Effector memory CD8-positive, alpha-beta T cell (primary cell): ENCODE measurements around the gene PHF2.
"Not testable (repeated sequence)": the region's sequence is repeated elsewhere in the genome, so short reads cannot be mapped to it uniquely, and the experiment has no call there.

Source experiments
- ATAC-seq: fragments of 150-1000 bp; cut with Tn5 transposase; replicated peaks from 2 replicates; pipeline ENCODE4 v1.10.0; 2021; ENCODE audit warnings: mild to moderate bottlenecking, moderate library complexity
- DNase-seq, 3 experiments: peaks; one replicate each; pipeline ENCODE4 v3.0.0; 2021
- H3K27ac Mint-ChIP-seq, 2 donors: one replicate each; pipeline ENCODE4 v1.8.0; 2022; ENCODE audit warnings: mild to moderate bottlenecking in 2 of 2, mixed read lengths in 2 of 2, moderate library complexity in 2 of 2
- H3K27me3 Mint-ChIP-seq, 2 donors: one replicate each; pipeline ENCODE4 v1.8.0; 2022; ENCODE audit warnings: mixed read lengths in 2 of 2
- H3K36me3 Mint-ChIP-seq: one replicate; pipeline ENCODE4 v1.8.0; 2022; ENCODE audit warnings: mild to moderate bottlenecking, moderate library complexity, mixed read lengths; ENCODE audit not compliant: insufficient read depth
- H3K4me1 Mint-ChIP-seq, 2 donors: one replicate each; pipeline ENCODE4 v1.8.0; 2022; ENCODE audit warnings: low read depth in 2 of 2, mixed read lengths in 2 of 2
- H3K4me3 Mint-ChIP-seq, 2 donors: one replicate each; pipeline ENCODE4 v1.8.0; 2022; ENCODE audit warnings: mild to moderate bottlenecking in 2 of 2, mixed read lengths in 2 of 2, moderate library complexity in 2 of 2
- H3K9me3 Mint-ChIP-seq, 2 donors: one replicate each; pipeline ENCODE4 v1.8.0; 2022; ENCODE audit warnings: mixed read lengths in 2 of 2

The PHF2 gene

DNA sequence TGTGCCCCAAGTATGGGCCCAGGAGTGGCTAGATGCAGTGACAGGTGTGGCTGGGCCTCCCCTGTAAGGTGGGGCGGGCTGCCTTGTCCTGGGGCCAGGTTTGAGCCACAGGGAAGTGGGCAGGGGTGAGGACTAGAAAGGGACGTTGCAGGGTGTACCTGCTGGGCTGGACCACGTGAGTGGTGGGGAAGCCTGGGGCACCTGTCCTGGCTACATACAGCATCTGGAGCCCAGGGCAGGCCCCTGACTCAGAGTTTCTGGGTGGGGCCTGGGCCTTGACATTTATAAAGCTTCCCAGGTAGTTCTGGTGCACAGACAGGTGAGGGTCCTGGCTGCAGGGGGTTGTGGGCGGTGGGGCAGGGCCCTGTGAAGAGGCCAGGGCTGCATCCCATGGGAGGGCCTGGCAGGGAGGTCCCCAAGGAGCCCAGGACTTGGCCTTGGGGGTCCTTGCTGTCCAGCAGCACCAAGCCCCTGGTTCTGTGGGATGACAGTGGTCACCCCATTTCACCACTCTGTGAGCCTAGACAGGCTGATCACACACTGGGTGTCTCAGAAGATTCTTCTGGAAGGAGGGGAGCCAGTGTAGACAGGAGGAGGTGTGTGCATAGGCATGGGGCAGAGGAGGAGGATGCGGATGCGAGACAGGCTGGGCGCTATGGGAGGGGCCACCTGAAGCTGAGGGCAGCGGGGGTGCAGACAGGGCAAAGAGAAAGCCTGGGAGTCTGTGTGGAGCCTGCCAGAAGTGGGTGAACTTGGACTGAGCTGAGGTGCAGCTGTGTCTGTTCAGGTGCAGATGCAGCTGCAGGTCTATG is 94.0 kb downstream of the PHF2 start:
- H3K27me3 Mint-ChIP-seq, result no peaks in the 10 kb centered on the region
- ATAC-seq, result peak; percentile 22
- no peak for DNase-seq
- H3K9me3 Mint-ChIP-seq, result no peaks in the 10 kb centered on the region
- H3K36me3 Mint-ChIP-seq, result peaks cover 17% of the 10 kb centered on the region
- H3K27ac Mint-ChIP-seq, result peak overlapping the region in 1 of 2 donors; percentile 74
- H3K4me1 Mint-ChIP-seq, result peaks cover 0 to 3% of the 10 kb centered on the region in 2 donors
- no peak overlapping the region for H3K4me3 Mint-ChIP-seq

DNA sequence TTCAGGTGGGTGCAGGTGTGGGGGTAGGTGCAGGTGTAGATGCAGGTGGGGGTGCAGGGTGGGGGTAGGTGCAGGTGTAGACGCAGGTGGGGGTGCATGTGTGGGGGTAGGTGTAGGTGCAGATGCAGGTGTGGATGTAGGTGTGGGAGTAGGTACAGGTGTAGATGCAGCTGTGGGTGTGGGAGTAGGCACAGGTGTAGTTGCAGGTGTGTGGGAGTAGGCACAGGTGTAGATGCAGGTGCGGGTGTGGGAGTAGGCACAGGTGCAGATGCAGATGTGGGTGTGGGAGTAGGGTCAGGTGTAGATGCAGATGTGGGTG is 94.6 kb downstream of the PHF2 start:
- H3K27ac Mint-ChIP-seq, result peak overlapping the region in 1 of 2 donors; percentile 74
- ATAC-seq, result no peak

DNA sequence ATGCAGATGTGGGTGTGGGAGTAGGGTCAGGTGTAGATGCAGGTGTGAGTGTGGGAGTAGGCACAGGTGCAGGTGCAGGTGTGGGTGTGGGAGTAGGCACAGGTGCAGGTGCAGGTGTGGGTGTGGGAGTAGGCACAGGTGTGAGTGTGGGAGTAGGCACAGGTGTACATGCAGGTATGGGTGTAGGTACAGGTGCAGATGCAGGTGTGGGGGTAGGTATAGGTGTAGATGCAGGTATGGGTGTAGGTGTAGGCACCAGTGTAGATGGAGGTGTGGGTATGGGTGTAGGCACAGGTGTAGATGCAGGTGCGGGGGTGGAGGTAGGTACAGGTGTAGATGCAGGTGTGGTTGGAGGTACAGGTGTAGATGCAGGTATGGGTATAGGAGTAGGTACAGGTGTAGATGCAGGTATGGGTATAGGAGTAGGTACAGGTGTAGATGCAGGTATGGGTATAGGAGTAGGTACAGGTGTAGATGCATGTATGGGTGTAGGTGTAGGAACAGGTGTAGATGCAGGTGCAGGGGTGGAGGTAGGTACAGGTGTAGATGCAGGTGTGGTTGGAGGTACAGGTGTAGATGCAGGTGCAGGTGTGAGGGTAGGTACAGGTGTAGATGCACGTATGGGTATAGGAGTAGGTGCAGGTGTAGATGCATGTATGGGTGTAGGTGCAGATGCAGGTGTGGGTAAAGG is 96.1 kb downstream of the PHF2 start:
- not testable (repeated sequence) for DNase-seq, H3K27me3 Mint-ChIP-seq, H3K4me3 Mint-ChIP-seq, H3K9me3 Mint-ChIP-seq, ATAC-seq, H3K4me1 Mint-ChIP-seq
- Mint-ChIP-seq H3K36me3 (peaks cover 20% of the 10 kb centered on the region), H3K27ac (peak overlapping the region in 1 of 2 donors; percentile 14)

More for the DNA sequence above, 94.6 kb downstream of the PHF2 start:
- H3K27me3 Mint-ChIP-seq, result no peaks in the 10 kb centered on the region
- H3K4me1 Mint-ChIP-seq, result peaks cover 0 to 3% of the 10 kb centered on the region in 2 donors
- DNase-seq, result no peak
- H3K36me3 Mint-ChIP-seq, result peaks cover 20% of the 10 kb centered on the region
- H3K9me3 Mint-ChIP-seq, result no peaks in the 10 kb centered on the region
- H3K4me3 Mint-ChIP-seq, result no peak overlapping the region

DNA sequence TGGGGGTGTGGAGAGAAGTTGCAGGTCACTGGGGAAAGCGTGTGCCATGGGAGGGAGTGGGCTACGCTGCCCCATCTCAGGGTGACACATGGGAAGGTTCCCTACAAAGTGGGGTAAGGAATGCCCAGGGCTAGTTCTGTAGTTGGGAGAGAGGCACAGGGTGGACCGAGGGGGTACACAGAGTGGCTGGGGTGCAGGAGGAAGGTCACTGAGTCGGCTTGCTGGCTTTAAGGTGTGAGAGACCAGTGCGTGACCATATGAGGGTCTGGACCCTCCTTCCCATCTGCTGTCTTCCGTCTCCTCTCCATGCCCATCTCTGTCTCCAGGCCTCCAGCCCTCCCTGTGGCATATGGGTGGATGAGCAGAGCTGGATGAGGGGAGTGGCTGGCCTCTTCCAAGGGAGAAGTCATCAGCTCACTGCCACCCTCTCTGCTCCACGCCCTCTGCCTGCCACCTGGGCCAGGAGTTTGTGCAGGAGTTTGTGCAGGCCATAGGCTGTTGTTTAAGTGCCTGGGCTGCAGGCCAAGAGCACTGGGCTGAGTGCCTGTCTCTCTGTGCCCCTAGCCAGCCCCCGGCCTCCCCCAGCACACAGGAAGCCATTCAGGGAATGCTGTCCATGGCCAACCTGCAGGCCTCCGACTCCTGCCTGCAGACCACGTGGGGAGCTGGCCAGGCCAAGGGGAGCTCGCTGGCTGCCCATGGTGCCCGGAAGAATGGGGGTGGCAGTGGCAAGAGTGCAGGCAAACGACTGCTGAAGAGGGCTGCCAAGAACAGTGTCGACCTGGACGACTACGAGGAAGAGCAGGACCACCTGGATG is 96.8 kb downstream of the PHF2 start:
- no peak for DNase-seq
- peaks cover 25% of the 10 kb centered on the region for H3K36me3 Mint-ChIP-seq
- peak overlapping the region in 1 of 2 donors; percentile 14 for H3K27ac Mint-ChIP-seq
- H3K4me3 Mint-ChIP-seq, result no peak overlapping the region
- ATAC-seq, result no peak
- H3K9me3 Mint-ChIP-seq, result no peaks in the 10 kb centered on the region
- H3K4me1 Mint-ChIP-seq, result peaks cover 0 to 3% of the 10 kb centered on the region in 2 donors
- H3K27me3 Mint-ChIP-seq, result no peaks in the 10 kb centered on the region

DNA sequence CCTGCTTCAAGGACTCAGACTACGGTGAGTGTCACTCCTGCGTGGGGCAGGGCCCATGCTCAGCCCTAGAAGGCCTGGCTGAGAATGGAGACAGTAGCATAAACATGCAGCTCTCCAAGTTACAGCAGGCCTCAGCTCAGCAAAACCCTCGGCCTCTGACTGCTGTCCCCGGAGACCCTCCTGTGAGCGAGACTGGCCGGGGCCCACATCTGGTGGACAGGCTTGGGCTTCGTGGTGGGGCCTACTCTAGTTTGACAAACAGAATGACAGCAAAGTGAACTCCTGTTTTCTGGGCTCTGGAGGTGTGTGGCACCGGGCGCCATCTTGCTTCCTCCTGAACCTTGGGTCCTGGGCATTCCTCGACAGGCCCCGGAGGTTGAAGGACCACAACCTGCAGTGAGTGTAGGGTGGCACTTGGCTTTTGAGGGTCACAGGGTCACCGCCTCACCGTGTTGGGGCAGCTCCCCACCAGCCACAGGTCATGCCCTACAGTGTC is 97.5 kb downstream of the PHF2 start:
- no peak for ATAC-seq
- Mint-ChIP-seq H3K4me1 (peaks cover 0 to 3% of the 10 kb centered on the region in 2 donors), H3K36me3 (peaks cover 25% of the 10 kb centered on the region), H3K9me3 (no peaks in the 10 kb centered on the region), H3K4me3 (no peak overlapping the region), H3K27me3 (no peaks in the 10 kb centered on the region), H3K27ac (no peak overlapping the region)
- no peak for DNase-seq

GRCh38 chr9:93674580-93675335 is 98.4 kb downstream of the PHF2 start:
- Mint-ChIP-seq H3K27me3 (no peaks in the 10 kb centered on the region), H3K27ac (peak overlapping the region in 1 of 2 donors; percentile 29), H3K4me3 (no peak overlapping the region), H3K36me3 (peaks cover 25% of the 10 kb centered on the region), H3K9me3 (no peaks in the 10 kb centered on the region), H3K4me1 (peaks cover 0 to 1% of the 10 kb centered on the region in 2 donors)
- ATAC-seq (no peak), DNase-seq (no peak)

GRCh38 chr9:93675336-93676150 is 99.2 kb downstream of the PHF2 start:
- no peak overlapping the region for H3K4me3 Mint-ChIP-seq
- H3K27ac Mint-ChIP-seq, result peak overlapping the region in 1 of 2 donors; percentile 29
- no peak for DNase-seq
- no peak for ATAC-seq
- H3K27me3 Mint-ChIP-seq, result no peaks in the 10 kb centered on the region
- no peaks in the 10 kb centered on the region for H3K9me3 Mint-ChIP-seq
- peaks cover 21% of the 10 kb centered on the region for H3K36me3 Mint-ChIP-seq
- H3K4me1 Mint-ChIP-seq, result no peaks in the 10 kb centered on the region

DNA sequence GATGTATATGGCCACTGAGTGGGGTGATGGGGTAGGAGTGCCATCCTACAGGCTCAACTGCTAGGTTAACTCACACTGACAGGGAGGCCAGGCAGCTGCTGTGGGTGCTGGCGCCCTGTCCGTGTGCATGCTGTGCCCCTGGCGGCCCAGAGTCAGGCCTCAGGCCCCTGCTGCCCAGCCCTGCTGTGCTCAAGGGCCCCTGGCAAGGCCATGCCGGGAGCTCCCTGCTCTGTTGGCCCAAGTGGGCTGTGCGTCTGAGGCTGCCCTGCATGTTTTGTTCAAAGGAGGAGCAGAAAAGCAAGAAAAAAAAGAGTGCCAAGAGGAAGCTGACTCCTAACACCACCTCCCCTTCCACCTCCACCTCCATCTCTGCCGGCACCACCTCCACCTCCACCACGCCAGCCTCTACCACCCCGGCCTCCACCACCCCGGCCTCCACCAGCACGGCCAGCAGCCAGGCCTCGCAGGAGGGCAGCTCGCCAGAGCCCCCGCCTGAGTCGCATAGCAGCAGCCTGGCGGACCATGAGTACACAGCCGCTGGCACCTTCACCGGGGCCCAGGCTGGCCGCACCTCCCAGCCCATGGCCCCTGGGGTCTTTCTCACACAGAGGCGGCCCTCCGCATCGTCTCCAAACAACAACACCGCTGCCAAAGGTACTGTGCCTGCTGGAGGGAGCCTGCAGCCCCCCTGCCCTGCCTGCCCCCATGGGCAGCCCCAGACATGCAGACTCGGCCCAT is 100.1 kb downstream of the PHF2 start:
- ATAC-seq, result no peak
- peaks cover 17% of the 10 kb centered on the region for H3K36me3 Mint-ChIP-seq
- no peak for DNase-seq
- no peaks in the 10 kb centered on the region for H3K4me1 Mint-ChIP-seq
- no peak overlapping the region for H3K4me3 Mint-ChIP-seq
- no peak overlapping the region for H3K27ac Mint-ChIP-seq
- no peaks in the 10 kb centered on the region for H3K27me3 Mint-ChIP-seq
- no peaks in the 10 kb centered on the region for H3K9me3 Mint-ChIP-seq

- peaks cover 17% of the 10 kb centered on the region for H3K36me3 Mint-ChIP-seq
- DNase-seq (no peak), ATAC-seq (no peak)
- no peaks in the 10 kb centered on the region for H3K9me3 Mint-ChIP-seq
- peaks cover 3 to 4% of the 10 kb centered on the region in 2 donors for H3K4me1 Mint-ChIP-seq
- no peak overlapping the region for H3K27ac Mint-ChIP-seq
- H3K27me3 Mint-ChIP-seq, result no peaks in the 10 kb centered on the region
- no peak overlapping the region for H3K4me3 Mint-ChIP-seq
Measured at GRCh38 chr9:93677048-93677571, 100.7 kb downstream of the PHF2 start.

DNA sequence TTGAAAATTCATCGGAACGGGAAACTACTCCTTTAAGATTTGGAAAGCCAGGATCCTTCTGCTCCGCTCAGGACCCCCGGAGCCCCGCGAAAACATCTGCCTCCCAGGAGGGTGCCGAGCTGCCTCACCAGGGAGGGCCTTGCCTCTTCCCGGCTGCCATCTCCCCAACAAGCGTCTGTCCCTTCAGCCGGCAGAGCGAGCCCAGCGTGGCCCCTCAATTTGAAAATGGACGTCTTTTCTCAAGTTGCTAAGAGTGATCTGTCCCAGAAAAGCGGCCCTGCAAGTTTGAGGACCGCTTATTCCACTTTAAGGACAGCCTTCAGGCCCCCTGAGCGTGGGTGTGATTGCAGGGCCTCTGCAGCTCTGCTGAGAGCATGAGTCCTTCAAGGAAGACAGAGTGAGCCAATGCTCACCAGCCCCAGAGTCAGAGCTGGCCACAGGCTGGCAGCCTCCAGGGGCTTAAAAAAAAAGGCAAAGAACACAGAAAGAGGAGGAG is 101.3 kb downstream of the PHF2 start:
- H3K27ac Mint-ChIP-seq, result no peak overlapping the region
- H3K4me3 Mint-ChIP-seq, result no peak overlapping the region
- no peak for DNase-seq
- peaks cover 17% of the 10 kb centered on the region for H3K36me3 Mint-ChIP-seq
- ATAC-seq, result no peak
- no peaks in the 10 kb centered on the region for H3K27me3 Mint-ChIP-seq
- H3K4me1 Mint-ChIP-seq, result peaks cover 4 to 5% of the 10 kb centered on the region in 2 donors
- no peaks in the 10 kb centered on the region for H3K9me3 Mint-ChIP-seq

GRCh38 chr9:93678199-93679019 is 102.0 kb downstream of the PHF2 start:
- Mint-ChIP-seq H3K4me1 (peaks cover 4 to 5% of the 10 kb centered on the region in 2 donors), H3K9me3 (no peaks in the 10 kb centered on the region), H3K36me3 (peaks cover 17% of the 10 kb centered on the region), H3K4me3 (no peak overlapping the region), H3K27me3 (no peaks in the 10 kb centered on the region), H3K27ac (no peak overlapping the region)
- DNase-seq (no peak), ATAC-seq (no peak)
